Measurements from ENCODE around the gene MMP24. TPM values are rescaled to one million over a fixed set of nuclear protein-coding genes. Genes with fewer than 3 reads are reported as not detected.

The MMP24 gene
- total RNA-seq, 1 donor from 2014 or later, result 102 TPM

DNA sequence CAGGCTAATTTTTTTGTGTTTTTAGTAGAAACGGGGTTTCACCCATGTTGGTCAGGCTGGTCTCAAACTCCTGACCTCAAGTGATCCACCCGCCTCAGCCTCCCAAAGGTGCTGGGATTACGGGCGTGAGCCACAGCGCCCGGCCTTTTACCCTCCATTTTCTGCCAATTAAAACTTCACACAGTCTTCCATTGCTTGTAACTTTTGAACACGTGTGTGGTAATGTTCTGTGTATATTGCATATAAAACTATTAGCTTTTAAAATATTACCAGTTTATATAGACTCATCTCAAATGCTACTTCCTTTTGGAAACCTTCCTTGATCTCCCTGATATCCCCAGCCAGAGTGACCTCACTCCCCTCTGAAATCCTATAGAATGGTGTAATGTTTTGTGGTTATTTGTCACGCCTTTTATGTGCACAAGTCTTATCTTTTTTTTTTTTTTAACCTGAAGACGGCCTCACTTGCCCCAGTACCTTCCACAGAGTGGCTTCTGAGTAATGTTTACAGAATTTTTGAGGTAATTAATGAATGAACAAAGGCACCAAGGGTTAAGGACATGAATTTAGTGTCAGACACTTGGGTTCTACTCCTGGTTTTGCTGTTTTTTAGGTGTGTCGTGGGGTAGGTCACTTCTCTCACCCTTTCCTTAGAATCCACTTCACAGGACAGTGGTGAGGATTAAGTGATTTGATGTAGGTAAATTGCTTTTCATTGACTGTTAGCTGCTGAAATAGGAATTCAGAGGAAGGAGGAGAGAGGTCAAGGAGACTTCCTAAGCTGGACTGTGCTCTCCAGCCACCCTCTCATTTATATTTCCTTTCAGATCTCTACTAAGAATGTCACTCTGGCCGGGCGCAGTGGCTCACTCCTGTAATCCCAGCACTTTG lies 11.2 kb upstream of the MMP24 start:
- FAIRE-seq (no peak), DNase-seq (ENCODE audit: low spot score in 2 of 2) (no peak)

DNA sequence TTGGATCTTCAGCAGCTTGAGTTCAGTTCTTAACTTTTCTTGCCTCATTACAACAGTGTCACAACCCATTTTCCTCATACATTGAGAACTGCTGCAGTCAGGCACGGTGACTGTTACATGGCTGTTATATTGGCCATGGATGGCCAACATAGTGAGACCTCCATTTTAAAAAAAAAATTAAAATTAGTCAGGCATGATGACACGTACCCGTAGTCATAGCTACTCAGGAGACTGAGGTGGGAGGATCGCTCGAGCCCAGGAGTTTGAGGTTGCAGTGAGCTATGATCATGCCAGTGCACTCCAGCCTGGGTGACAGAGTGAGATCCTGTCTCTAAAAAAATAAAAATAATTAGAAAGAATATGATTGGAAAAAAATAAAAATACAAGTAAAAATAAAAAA lies 9.9 kb upstream of the MMP24 start:
- DNase-seq (ENCODE audit: low spot score in 2 of 2) (no peak), FAIRE-seq (no peak)

DNA sequence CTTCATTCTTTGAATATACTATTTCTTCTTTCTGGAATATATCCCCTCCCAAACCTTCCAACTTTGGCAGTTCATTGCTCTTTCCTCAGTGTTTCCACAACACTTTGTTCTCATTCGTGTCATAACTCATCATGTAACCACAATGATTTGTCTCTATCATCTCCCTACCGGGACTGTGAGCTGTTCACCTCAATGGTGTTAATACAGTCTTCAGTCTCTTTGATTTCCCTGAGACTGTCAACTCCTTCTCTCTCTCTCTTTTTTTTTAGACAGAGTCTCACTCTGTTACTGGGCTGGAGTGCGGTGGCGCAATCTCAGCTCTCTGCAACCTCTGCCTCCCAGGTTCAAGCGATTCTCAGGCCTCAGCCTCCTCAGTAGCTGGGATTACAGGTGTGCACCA lies 2.5 kb upstream of the MMP24 start:
- FAIRE-seq (no peak), DNase-seq (ENCODE audit: low spot score in 2 of 2) (no peak)

DNA sequence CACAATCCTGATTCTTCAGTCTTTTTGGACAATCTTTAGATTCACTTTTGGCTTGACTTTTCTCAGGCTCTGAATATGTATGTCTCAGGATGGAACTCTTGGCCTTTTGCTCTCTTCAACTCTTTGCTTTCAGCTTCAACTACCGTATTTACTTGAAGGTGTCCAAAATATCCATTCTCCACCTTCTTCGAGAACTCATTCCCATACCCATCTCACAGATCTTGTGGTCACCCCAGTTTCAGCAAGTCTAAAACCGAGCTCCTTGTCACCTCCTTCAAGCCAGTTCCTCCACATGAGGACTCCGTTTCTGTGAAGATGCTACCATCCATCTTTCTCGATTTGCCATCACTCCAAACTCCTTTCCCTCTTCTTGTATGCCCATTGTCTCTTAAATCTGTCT lies 2.0 kb upstream of the MMP24 start:
- FAIRE-seq (no peak), DNase-seq (ENCODE audit: low spot score in 2 of 2) (no peak)

DNA sequence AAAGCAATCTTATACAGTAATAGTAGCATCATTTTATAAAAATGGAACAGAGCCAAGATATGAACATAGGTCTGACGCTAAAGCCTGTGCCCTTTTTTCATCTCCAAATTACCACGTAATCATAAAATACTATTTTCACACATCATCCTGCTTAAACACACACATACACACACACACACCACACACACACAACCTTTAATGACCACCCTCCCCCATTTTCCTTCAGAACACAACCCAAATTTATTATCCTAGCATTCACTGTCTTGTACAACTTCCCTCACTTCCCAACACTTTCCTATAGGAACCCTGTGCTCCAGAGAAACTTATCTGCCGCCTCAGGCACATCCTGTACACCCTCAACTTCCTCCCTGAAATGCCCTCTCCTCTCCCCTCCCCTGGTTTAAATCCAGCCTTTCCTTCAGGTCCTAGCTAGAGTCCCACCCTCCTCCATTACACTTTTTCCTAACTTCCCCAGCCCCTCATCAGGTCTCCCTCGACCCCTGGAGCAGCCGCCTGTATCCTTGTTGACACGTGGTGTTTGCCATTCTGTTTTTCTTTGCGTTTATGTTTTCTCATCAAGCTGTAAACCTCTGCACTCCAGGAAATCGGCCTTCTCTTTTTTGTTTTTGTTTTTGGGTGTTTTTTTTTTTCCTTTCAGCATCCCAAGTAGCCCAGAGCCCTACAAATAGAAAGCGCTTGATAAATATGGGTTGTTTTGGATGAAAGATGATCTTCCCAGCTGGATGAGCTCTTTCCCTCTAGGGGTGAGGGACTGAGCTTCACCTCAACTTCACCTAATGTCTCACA lies 968 bp upstream of the MMP24 start:
- DNase-seq (ENCODE audit: low spot score in 2 of 2), result no peak

DNA sequence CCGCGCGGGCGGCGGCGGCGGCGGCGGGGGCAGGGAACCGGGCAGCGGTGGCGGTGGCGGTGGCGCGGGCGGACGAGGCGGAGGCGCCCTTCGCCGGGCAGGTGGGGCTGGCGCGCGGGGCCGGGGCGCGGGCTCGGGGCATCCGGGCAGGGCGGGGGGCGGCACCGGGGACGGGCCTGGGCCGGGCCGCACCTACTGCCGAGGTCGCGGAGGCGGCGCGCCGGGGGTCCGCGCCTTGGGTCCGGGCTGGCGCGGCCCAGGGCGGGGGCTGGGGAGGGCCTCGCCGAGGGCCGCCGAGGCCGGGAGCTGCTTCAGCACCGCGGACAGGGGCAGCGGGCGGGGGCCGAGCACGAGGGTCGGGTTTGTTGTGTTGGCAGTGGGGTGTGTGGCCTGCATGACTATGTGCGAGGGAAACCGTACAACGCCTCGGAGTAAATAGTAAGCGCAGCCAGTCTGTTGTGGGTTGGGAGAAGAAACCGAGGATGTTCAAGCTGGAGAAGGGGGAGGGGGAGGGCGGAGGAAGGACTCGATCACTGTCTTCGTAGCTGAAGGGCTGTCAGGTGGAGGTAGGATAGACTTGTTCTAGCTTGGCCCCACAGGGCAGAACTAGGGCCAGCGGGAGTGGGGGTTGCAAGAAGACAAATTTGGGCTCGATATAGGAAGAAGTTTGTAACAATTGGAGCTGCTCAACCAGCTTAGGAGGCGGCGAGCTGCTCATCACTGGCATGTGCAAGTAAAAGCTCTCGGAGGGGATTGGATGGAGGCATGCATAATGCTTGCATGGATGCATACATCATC lies 593 bp downstream of the MMP24 start:
- DNase-seq (ENCODE audit: low spot score in 2 of 2) (peak; percentile 48 to 51), FAIRE-seq (no peak)

More for the DNA sequence above, 968 bp upstream of the MMP24 start:
- FAIRE-seq, result no peak

DNA sequence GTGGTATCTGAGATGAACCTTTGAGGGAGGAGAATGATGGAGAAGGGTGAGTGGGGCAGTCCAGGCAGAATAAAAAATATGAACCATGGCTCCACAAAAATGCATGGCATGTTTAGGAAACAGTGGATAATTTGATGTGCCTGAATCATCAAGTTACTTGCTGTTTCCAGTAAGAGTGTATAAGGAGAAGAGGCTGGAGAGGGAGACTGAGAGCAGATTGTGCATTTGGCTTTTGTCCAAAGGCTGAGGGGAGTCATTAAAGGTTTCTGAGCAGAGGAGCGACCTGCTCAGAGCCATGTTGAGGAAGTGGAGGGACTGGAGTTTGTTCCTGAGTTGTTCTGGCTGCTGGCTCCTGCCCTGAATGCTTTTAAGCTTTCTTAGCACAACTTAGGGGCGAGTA lies 6.1 kb downstream of the MMP24 start:
- DNase-seq (ENCODE audit: low spot score in 2 of 2) (no peak), FAIRE-seq (no peak)

DNA sequence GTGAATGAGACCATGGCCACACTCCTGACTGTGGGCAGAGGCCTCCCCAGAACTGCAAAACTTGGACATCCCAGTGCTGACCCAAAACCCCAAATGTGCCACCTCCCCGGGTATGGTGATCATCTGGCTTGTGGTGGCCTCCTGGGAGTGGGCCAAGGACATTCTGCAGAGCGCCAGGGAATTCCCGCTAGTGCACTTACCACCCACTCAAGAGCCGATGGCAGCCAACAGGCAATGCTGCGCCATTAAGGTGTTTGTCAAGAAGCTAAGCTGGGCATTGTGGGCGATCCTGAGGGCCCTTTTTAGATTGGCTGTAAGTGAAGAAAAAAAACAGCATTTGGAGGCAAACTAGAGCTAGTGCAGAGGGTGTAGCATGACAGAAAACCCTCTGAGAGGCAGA lies 9.4 kb downstream of the MMP24 start:
- no peak for DNase-seq (ENCODE audit: low spot score in 2 of 2)
- FAIRE-seq, result no peak

DNA sequence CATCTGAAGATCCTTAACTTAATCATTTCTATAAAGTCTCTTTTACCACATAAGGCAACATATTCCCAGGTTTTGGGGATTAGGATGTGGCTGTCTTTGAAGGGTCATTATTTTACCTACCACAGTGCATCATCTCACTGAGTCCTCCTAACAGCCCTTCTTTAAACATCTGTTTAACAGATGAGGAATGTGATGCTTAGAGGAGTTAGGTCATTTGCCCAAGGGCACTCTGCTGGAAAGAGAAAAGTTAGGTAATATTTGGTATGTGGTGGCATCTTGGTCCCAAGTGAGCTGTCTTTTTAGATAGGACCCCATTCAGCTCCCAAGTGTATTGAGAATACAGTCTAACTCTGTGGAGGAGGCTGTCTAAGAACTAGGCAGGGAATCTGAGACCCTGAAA lies 11.0 kb downstream of the MMP24 start:
- FAIRE-seq (no peak), DNase-seq (ENCODE audit: low spot score in 2 of 2) (no peak)

DNA sequence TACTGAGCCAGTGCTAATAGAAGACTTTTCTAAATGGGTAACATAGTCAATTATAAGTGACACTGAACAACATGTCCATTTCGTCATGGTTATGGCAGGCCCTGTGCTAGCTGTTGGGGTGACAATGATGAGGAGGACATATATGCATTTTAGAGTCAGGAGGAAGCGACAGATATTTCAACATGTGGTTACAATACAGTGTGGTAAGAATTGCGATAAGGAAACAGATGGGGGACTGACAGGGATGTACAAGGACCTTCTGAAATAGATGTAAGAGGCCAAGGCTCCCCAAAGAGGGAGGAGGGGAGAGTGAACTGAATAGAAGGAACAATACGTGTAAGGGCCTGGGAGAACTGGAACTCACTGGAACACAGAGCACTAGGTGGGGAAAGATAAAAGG lies 11.7 kb downstream of the MMP24 start:
- no peak for FAIRE-seq

DNA sequence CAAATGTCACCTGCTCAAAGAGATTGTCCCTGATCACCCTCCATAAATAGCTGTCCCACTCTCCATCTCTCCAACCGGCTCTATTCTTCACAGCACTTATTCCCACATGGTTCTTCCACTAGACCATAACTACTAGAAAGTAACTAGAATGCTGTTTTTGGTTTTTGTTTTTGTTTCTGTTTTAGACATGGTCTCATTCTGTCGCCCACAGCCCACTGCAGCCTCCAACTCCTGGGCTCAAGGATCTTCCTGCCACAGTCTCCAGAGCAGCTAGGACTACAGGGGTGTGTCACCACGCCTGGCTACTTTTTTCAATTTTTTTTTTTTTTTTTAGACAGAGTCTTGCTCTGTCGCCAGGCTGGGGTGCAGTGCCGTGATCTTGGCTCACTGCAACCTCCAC lies 12.2 kb downstream of the MMP24 start:
- FAIRE-seq, result no peak
- DNase-seq (ENCODE audit: low spot score in 2 of 2), result no peak

More for the DNA sequence above, 11.7 kb downstream of the MMP24 start:
- no peak for DNase-seq (ENCODE audit: low spot score in 2 of 2)

DNA sequence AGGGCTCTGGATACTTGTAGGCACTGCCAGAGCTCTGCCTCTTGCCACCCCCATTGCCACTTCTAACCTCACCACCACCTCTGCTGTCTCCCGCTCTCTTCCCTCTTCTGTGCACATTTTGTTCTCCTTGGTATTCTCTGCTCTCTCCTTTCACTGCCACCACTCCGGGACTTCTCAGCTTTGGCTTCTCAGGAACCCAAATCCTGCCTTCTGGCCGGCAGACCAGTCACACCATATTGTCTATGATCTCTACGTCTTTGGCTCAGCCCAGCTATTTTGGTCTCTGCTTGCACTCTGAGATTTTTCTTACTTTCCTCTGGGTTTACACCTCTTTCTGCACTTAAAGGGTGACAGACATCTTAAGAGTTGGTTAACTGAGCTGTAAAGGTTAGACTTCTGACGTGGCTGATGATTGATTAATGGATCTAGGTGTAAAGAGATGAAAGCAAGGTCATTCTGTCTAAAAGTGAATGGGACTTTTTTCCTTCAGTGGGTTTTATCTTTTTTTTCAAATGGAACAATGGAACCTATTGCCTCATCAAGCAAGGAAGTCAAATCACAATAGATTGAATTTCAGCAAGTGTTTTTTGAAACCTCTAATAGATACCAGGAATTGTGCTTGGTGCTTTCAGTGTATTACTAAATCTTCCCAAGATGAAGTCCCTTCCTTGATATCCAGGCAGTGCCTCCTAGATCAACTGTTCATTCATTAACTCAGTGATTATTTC lies 13.8 kb downstream of the MMP24 start:
- FAIRE-seq, result no peak

DNA sequence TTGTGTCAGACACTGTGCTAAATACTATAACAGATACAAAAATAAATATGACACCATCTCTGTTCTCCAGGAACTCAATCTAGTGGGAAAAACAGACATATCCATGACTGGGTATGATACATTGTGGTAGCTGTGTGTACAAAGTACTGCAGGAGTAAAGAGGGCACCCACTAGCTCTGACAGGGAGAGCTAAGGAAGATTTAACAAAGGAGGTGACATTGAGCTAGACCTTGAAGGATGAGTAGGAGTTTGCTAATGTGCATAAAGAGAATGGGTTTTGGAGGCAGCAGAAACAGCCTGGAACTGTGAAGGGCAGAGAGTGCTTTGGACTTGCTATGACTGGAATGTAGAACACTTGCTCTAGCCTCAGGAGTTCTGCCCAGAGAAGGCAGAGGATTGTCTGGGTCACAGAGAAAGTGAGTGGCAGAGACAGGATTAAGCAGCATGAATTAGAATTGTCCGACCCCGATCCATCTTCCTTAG lies 14.4 kb downstream of the MMP24 start:
- FAIRE-seq (no peak), DNase-seq (ENCODE audit: low spot score in 2 of 2) (no peak)

More for the DNA sequence above, 13.8 kb downstream of the MMP24 start:
- no peak for DNase-seq (ENCODE audit: low spot score in 2 of 2)

DNA sequence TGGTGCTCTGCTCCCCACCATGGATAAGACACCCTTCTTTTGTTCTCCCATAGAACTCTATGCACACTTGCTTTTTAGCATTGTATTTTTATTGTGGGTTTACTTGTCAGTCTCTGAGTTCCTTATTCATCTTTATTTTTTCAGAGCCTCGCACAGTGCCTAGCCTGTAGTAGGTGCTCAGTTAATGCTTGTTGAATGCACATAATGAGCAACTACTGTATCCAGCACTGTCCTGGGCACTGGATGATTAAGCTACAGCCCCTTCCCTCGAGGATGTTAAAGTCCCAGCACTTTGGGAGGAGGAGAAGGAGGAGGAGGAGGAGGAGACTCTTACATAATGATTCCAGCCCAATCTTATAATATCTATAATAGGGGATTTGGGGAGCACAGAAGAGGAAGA lies 16.8 kb downstream of the MMP24 start:
- DNase-seq (ENCODE audit: low spot score in 2 of 2) (no peak), FAIRE-seq (no peak)

DNA sequence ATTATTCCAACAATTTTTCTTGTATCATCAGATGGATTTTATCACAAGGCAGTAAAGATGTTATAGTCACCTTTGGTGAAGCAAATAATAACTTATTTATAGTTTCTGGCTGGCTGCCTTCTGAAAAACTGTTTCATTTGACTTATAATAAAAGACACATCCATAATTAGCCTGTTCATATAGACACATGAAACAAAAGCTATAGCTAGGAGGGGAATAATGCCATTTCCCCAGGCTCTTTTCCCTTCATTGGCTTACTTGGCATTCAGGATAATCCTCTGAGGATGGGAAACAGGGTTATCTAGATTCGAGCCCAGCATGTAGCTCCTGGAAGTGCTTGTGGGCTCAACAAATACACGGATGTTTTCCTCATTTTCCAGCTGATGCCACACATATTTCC lies 17.5 kb downstream of the MMP24 start:
- FAIRE-seq (no peak), DNase-seq (ENCODE audit: low spot score in 2 of 2) (no peak)

DNA sequence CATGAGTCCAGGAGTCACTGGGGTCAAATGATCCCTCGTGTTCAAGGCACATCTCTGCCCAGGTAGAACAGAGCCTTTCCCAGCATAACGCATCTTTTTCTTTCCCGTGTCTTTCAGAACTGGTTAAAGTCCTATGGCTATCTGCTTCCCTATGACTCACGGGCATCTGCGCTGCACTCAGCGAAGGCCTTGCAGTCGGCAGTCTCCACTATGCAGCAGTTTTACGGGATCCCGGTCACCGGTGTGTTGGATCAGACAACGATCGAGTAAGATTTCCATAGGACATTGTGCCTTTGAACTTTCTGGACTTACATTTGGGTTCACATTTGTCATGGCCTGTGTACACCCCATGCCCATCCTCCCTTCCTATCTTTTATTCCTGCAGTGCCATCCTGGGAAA lies 20.2 kb downstream of the MMP24 start:
- no peak for FAIRE-seq
- DNase-seq (ENCODE audit: low spot score in 2 of 2), result no peak

DNA sequence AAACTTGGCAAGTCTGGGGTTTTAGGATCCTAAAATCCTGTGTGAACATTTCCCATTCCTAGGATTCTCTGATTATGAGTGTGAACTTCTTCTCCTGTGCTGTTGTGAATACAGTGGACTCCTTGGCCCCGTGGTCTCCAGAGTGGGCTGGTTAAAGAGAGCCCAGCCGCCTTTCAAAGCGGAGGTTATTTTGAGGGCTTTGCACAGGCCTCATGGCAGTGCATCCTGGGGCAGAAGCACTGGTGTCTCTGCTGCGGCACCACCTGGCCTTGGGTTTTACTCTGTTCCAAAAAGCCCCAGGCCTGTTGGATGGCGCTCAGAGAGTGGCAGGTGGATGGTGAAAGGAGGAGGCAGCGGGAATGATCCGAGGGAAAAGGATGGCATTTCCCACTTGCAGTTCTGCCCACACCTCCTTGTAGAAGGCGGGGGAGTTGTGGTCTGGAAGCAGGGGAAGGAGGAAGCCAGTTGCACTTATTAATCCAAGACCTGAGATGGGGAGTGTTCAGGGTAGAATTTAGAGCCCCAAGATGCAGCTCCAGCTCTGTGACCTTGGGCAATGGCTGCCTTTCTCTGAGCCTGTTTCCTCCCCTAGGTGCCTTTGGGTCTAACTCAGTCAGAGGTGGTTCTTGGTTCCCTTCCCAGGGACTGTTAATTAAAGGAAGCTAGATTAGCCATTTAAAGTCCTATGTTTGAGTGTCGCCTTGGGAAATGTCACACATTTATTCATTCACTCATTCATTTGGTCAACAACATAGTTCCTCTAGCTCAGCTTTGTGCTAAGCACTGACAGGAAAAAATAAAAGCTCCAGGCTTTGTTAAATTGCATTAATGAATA lies 22.4 kb downstream of the MMP24 start:
- FAIRE-seq, result no peak
- no peak for DNase-seq (ENCODE audit: low spot score in 2 of 2)

DNA sequence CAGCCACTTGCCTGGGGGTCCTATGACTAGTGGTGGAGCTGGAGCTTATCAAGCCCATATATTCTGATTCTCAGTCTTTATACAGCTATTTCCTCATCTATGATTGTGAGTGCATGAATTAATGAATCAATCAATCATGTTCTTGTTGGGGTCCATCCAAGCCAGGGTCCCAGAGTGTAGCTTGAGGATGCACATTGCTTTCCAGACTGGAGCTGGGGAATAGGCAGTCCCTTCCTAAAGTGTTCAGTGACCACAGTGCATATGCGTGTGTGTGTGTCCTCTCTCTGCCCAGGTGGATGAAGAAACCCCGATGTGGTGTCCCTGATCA lies 25.1 kb downstream of the MMP24 start:
- no peak for DNase-seq (ENCODE audit: low spot score in 2 of 2)
- FAIRE-seq, result no peak

DNA sequence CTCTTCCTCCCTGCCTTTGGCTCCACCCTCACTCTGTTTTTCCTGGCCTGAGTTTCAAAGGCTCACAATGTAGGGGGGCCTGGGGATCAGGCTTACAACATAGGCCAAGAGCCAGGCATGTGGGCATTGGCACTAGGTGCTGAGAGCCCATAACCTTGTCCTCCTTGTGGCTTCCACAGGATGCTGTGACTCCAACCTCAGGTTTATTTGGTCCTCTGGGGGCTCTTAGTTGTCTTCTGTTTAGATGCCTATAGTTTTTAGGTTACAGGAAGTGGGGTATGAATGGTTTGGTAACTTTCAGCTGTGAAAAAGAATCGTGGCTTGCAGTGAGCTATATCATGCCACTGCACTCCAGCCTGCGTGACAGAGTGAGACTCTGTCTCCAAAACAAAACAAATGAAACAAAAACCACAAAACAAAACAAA lies 25.6 kb downstream of the MMP24 start:
- no peak for DNase-seq (ENCODE audit: low spot score in 2 of 2)

More for the DNA sequence above, 25.6 kb downstream of the MMP24 start:
- no peak for FAIRE-seq

Data from frontal cortex (tissue), 4 donors.